ENCODE results near the gene F2R. TPM values are rescaled to one million over a fixed set of nuclear protein-coding genes. Genes with fewer than 3 reads are reported as not detected.

The F2R gene
- total RNA-seq, 1 experiment from 2014 or later, result 3.6 TPM

DNA sequence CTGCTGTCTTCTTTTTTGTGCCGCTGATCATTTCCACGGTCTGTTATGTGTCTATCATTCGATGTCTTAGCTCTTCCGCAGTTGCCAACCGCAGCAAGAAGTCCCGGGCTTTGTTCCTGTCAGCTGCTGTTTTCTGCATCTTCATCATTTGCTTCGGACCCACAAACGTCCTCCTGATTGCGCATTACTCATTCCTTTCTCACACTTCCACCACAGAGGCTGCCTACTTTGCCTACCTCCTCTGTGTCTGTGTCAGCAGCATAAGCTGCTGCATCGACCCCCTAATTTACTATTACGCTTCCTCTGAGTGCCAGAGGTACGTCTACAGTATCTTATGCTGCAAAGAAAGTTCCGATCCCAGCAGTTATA lies 17.1 kb downstream of the F2R start:
- ChIA-PET CTCF (no interaction called here), POLR2A (ENCODE audit: unreplicated experiment) (no interaction called here)
- BruUV-seq (replicated peaks), result no TSS peak
- peaks cover 18% of the 10 kb centered on the region for H3K9me3 ChIP-seq (ENCODE audit: insufficient read depth, low read depth)
- TF ChIP-seq, protein P1, sequence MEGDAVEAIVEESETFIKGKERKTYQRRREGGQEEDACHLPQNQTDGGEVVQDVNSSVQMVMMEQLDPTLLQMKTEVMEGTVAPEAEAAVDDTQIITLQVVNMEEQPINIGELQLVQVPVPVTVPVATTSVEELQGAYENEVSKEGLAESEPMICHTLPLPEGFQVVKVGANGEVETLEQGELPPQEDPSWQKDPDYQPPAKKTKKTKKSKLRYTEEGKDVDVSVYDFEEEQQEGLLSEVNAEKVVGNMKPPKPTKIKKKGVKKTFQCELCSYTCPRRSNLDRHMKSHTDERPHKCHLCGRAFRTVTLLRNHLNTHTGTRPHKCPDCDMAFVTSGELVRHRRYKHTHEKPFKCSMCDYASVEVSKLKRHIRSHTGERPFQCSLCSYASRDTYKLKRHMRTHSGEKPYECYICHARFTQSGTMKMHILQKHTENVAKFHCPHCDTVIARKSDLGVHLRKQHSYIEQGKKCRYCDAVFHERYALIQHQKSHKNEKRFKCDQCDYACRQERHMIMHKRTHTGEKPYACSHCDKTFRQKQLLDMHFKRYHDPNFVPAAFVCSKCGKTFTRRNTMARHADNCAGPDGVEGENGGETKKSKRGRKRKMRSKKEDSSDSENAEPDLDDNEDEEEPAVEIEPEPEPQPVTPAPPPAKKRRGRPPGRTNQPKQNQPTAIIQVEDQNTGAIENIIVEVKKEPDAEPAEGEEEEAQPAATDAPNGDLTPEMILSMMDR (conservative IDR thresholded peaks at IDR 0.05), result no peak
- TF ChIP-seq EZH2 (IDR thresholded peaks at IDR 0.05; ENCODE audit: low read depth), result no peak
- H3K4me1 ChIP-seq (replicated peaks; ENCODE audit: insufficient read depth), result no peaks in the 10 kb centered on the region
- intact Hi-C loops (cut with micrococcal nuclease; ENCODE audit: unreplicated experiment), result no loop called here
- H3K27ac ChIP-seq, result no peak overlapping the region
- H3K4me3 ChIP-seq, result no peak overlapping the region
- H2AFZ ChIP-seq, result no peak overlapping the region
- no peaks in the 10 kb centered on the region for H3K79me2 ChIP-seq (ENCODE audit: low read depth)
- no peaks in the 10 kb centered on the region for H3K27me3 ChIP-seq (ENCODE audit: insufficient read depth, low read depth)
- DNase-seq, result no peak
- no peaks in the 10 kb centered on the region for H3K36me3 ChIP-seq (ENCODE audit: low read depth)
- H3F3A ChIP-seq (ENCODE audit: insufficient read depth, low read depth), result no peaks in the 10 kb centered on the region
- H3K4me2 ChIP-seq, result no peak overlapping the region
- H4K20me1 ChIP-seq (ENCODE audit: insufficient read depth), result no peaks in the 10 kb centered on the region
- no peaks in the 10 kb centered on the region for H3K9me2 ChIP-seq (ENCODE audit: insufficient read depth)

DNA sequence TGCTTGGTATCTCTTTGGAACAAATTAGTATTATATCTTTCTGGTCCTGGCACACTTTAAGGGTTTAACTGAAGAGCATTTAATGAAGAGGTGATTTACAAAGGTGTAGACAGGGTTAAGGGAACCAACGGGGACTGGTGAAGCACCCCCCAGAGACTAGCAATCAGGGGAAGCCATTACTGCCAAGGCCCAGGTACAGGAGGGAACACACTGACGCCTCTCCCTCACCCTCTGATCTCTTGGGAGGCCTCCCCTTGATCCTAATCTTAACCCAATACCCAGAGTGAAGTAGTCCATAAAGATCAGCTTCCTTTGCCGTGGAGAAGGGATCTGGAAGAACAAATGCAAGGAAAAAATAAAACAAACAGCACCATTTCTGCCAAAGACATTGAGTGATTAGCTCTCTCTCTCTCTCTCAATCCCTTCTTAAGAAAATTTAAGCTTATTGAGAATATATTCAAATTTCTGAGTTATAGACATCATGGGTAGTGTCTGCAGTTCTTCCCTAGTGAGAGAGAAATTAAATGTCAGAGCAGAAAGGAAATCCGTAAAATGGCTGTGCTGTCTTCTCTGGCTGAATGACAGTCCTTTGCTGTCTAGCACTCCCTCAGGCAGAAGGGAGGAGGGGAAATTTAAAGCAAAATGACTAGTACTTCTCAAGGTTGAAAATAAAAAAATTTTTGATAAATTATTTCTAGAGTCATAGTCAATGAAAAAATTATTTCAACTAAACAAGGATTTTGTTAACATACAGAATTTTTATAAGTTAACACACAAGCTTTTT lies 20.0 kb downstream of the F2R start:
- BruUV-seq (replicated peaks), result no TSS peak
- H3K4me3 ChIP-seq, result no peak overlapping the region
- ChIA-PET POLR2A (ENCODE audit: unreplicated experiment) (no interaction called here), CTCF (no interaction called here)
- no peaks in the 10 kb centered on the region for H3K9me3 ChIP-seq (ENCODE audit: insufficient read depth, low read depth)
- H3K9me2 ChIP-seq (ENCODE audit: insufficient read depth), result no peaks in the 10 kb centered on the region
- H3K36me3 ChIP-seq (ENCODE audit: low read depth), result no peaks in the 10 kb centered on the region
- no peak for DNase-seq
- TF ChIP-seq EZH2 (IDR thresholded peaks at IDR 0.05; ENCODE audit: low read depth), result no peak
- TF ChIP-seq, protein P1 (conservative IDR thresholded peaks at IDR 0.05), result no peak
- H3K4me2 ChIP-seq, result no peak overlapping the region
- no peaks in the 10 kb centered on the region for H4K20me1 ChIP-seq (ENCODE audit: insufficient read depth)
- H2AFZ ChIP-seq, result no peak overlapping the region
- H3K79me2 ChIP-seq (ENCODE audit: low read depth), result no peaks in the 10 kb centered on the region
- peaks cover 14% of the 10 kb centered on the region; the same call in 1 of the 2 replicates for H3K4me1 ChIP-seq (replicated peaks; ENCODE audit: insufficient read depth)
- no peaks in the 10 kb centered on the region for H3K27me3 ChIP-seq (ENCODE audit: insufficient read depth, low read depth)
- intact Hi-C loops (cut with micrococcal nuclease; ENCODE audit: unreplicated experiment), result no loop called here
- peaks cover 7% of the 10 kb centered on the region; the same call in 1 of the 2 replicates for H3F3A ChIP-seq (ENCODE audit: insufficient read depth, low read depth)
- H3K27ac ChIP-seq, result no peak overlapping the region

DNA sequence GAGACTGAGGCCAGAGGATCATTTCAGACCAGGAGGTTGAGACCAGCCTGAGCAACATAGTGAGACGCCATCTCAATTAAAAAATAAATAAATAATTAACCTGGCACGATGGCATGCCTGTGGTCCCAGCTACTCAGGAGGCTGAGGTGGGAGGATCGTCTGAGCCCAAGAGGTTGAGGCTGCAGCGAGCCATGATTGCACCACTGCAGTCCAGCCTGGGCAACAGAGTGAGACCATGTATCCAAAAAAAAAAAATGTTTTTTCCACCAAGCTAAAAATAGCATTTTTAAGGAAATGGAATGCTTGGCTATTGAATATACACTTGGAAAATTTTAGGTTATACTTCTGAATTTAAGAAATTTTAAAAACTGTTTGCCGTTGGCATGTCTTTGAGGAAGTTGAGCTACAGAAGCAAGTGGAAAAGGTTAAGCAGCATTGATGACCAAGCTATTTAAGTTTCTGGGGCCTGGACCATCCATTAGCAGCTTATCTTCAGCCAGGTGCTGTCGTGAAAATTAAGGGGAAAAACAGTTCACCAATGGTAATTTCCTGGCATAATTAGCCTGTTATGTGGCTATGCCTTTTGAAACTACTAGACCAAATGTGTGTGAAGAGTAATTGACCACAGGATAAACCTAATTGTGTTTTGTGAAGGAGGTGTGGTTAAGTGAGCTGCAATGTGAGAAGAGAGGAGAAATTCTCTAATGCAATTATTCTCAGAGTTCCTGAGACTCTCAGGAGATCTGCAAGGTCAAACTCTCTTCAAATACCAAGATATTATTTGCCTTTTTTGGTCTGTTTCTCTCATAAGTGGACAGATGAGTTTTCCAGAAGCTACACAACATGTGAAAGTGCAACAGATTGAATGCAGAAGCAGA lies 21.0 kb downstream of the F2R start:
- no peaks in the 10 kb centered on the region for H4K20me1 ChIP-seq (ENCODE audit: insufficient read depth)
- CTCF ChIA-PET, result no interaction called here
- H3K4me2 ChIP-seq, result no peak overlapping the region
- H3K36me3 ChIP-seq (ENCODE audit: low read depth), result no peaks in the 10 kb centered on the region
- H3K9me3 ChIP-seq (ENCODE audit: insufficient read depth, low read depth), result no peaks in the 10 kb centered on the region
- no TSS peak for BruUV-seq (replicated peaks)
- no peak overlapping the region for H3K4me3 ChIP-seq
- H3K9me2 ChIP-seq (ENCODE audit: insufficient read depth), result no peaks in the 10 kb centered on the region
- H3F3A ChIP-seq (ENCODE audit: insufficient read depth, low read depth), result peaks cover 7% of the 10 kb centered on the region; the same call in 1 of the 2 replicates
- H3K27me3 ChIP-seq (ENCODE audit: insufficient read depth, low read depth), result no peaks in the 10 kb centered on the region
- no peak overlapping the region for H2AFZ ChIP-seq
- peaks cover 14% of the 10 kb centered on the region; the same call in 1 of the 2 replicates for H3K4me1 ChIP-seq (replicated peaks; ENCODE audit: insufficient read depth)
- intact Hi-C loops (cut with micrococcal nuclease; ENCODE audit: unreplicated experiment), result no loop called here
- no peaks in the 10 kb centered on the region for H3K79me2 ChIP-seq (ENCODE audit: low read depth)
- H3K27ac ChIP-seq, result no peak overlapping the region
- TF ChIP-seq EZH2 (IDR thresholded peaks at IDR 0.05; ENCODE audit: low read depth), result no peak
- TF ChIP-seq, protein P1 (conservative IDR thresholded peaks at IDR 0.05), result no peak
- POLR2A ChIA-PET (ENCODE audit: unreplicated experiment), result interaction anchor here (0.5 kb wide), 1 partner anchor 121 kb away, joined by 4 read pairs; no protein-coding TSS in a partner anchor
- no peak for DNase-seq

Measured in PC-9 (cell line).